Body of pancreas (tissue), 4 donors: Measurements from ENCODE around the gene RACK1.

ENCODE experiments used
- CTCF ChIP-seq, 7 experiments: fragments of 450-650 bp in 4 of 7; fragments of 200-600 bp in 3 of 7; sonication (generic) in 3 of 7; IDR thresholded peaks; one replicate each; pipeline ENCODE4 v1.5.1; 2016 to 2019; ENCODE audit warnings: antibody characterized with exemption in 7 of 7
- POLR2A ChIP-seq, 3 donors: fragments of 450-650 bp; IDR thresholded peaks; one replicate each; pipeline ENCODE4 v1.6.1; 2016; ENCODE audit warnings: antibody characterized with exemption in 3 of 3, mild to moderate bottlenecking in 2 of 3

DNA sequence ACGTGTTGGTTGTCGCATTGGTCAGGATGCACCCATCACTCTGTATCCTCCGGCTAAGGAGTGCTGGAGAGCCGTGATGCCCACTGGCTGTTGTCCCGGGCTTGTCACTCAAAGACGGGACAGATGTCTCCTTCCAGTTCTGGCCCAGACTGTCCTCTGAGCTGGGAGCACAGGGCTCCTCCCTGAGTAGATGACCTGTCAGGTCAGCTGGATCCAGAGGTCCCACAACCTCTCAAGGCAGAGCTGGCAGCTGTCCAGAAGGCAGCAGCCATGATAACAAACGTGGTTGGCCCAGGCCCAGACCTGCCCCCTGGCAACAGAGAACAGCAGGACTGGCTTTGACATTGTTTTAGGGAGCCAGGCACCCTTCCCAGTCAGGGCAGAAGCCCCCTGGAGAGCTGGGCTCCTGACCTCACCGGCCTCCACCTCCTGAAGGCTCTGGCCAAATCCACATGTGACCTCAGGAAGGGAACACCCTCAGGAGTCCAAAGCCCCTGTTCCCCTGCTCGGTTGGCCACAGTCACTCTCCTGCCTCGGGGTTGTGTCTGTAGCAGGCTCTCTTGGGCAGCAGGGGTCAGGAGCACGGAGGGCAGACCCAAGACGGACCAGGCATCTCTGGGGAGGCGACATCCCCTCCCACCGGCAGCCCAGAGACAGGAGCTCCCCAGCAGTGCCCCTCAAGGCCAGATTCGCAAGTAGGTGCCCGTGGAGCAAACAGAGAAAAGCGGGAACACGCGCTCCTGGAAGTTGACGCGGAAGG lies 49.0 kb downstream of the RACK1 start:
- TF ChIP-seq CTCF (IDR thresholded peaks at IDR 0.05) (no peak), POLR2A (IDR thresholded peaks at IDR 0.05) (no peak)
